CD4-positive, alpha-beta memory T cell (primary cell): Measurements from ENCODE around the gene ATP13A5. TPM values are rescaled to one million over a fixed set of nuclear protein-coding genes. Genes with fewer than 3 reads are reported as not detected.

Experiments
- CTCF ChIA-PET: fragments of 350-600 bp; sonication (Branson Sonifier 250); formaldehyde crosslinking; loops from one replicate; lab custom pipeline; 2021; ENCODE audit warnings: inconsistent platforms; ENCODE audit not compliant: partially characterized antibody; lab: Charles Lee
- POLR2A ChIA-PET: fragments of 350-600 bp; sonication (Branson Sonifier 250); formaldehyde crosslinking; loops from one replicate; lab custom pipeline; 2021; ENCODE audit not compliant: partially characterized antibody; lab: Charles Lee
- DNase-seq, 5 donors: peaks; one replicate each; pipeline versions ENCODE4 v3.0.0 to v3.0.0-alpha.2; 2020 to 2022; ENCODE audit warnings: mixed read lengths in 1 of 5
- H3K27ac ChIP-seq: one replicate; pipeline ENCODE4 v1.7.0; 2013; ENCODE audit warnings: low read depth, low read length
- H3K27me3 ChIP-seq: 2 replicates; pipeline ENCODE4 v1.7.0; 2013; ENCODE audit warnings: mild to moderate bottlenecking, low read length, moderate library complexity; ENCODE audit not compliant: insufficient read depth
- H3K36me3 ChIP-seq: 2 replicates; pipeline ENCODE4 v1.7.0; 2013; ENCODE audit warnings: mild to moderate bottlenecking, low read length, moderate library complexity; ENCODE audit not compliant: insufficient read depth
- H3K4me1 ChIP-seq: 2 replicates; pipeline ENCODE4 v1.7.0; 2013; ENCODE audit warnings: mild to moderate bottlenecking, low read length, moderate library complexity; ENCODE audit not compliant: insufficient read depth
- H3K4me3 ChIP-seq, 2 donors: one replicate each; pipeline ENCODE4 v1.7.0; 2013; ENCODE audit warnings: low read length in 2 of 2, mild to moderate bottlenecking in 1 of 2
- H3K9me3 ChIP-seq, 2 donors: one replicate each; pipeline ENCODE4 v1.7.0; 2013; ENCODE audit warnings: low read length in 2 of 2, control low read depth in 1 of 2; ENCODE audit not compliant: control insufficient read depth in 1 of 2
- H3K27ac Mint-ChIP-seq, 7 donors: one replicate each; pipeline ENCODE4 v1.8.0; 2020 to 2021; ENCODE audit warnings: mixed read lengths in 7 of 7, mild to moderate bottlenecking in 6 of 7, inconsistent platforms in 3 of 7, moderate library complexity in 3 of 7
- H3K27me3 Mint-ChIP-seq, 2 donors: one replicate each; pipeline ENCODE4 v1.8.0; 2020 to 2021; ENCODE audit warnings: mixed read lengths in 2 of 2
- H3K36me3 Mint-ChIP-seq, 2 donors: one replicate each; pipeline ENCODE4 v1.8.0; 2020 to 2021; ENCODE audit warnings: mixed read lengths in 2 of 2, inconsistent platforms in 1 of 2, mild to moderate bottlenecking in 1 of 2
- H3K4me1 Mint-ChIP-seq, 4 donors: one replicate each; pipeline ENCODE4 v1.8.0; 2020 to 2021; ENCODE audit warnings: mixed read lengths in 4 of 4, mild to moderate bottlenecking in 1 of 4
- H3K4me3 Mint-ChIP-seq, 8 donors: one replicate each; pipeline ENCODE4 v1.8.0; 2020 to 2021; ENCODE audit warnings: mixed read lengths in 8 of 8, mild to moderate bottlenecking in 7 of 8, moderate library complexity in 6 of 8, inconsistent platforms in 3 of 8
- H3K9me3 Mint-ChIP-seq, 8 donors: one replicate each; pipeline ENCODE4 v1.8.0; 2020 to 2021; ENCODE audit warnings: mixed read lengths in 8 of 8, mild to moderate bottlenecking in 5 of 8, inconsistent platforms in 3 of 8, moderate library complexity in 1 of 8
- intact Hi-C: fragments of 100-400 bp; cut with micrococcal nuclease; formaldehyde crosslinking; loops from one replicate; pipeline ENCODE4 v1.15.1; 2023
- polyA plus RNA-seq, 2 donors: library from polyadenylated mRNA; unstranded; fragments of 300-500 nt; fragmentation: Illumina TruSeq; gene quantifications; one replicate each; pipeline ENCODE4 v1.2.3, GENCODE V29; 2021
- total RNA-seq, 2 experiments: library from RNA; stranded (reverse); gene quantifications; one replicate each; pipeline ENCODE4 v1.2.3, GENCODE V29; 2021

Gene ATP13A5
- total and polyA plus RNA-seq, 4 experiments from 2014 or later, result not detected

- no peak overlapping the region for H3K27ac Mint-ChIP-seq
- no peak for DNase-seq
- Histone ChIP-seq H3K4me1 (no peaks in the 10 kb centered on the region), H3K9me3 (no peaks in the 10 kb centered on the region), H3K4me3 (no peak overlapping the region), H3K36me3 (no peaks in the 10 kb centered on the region), H3K27ac (no peak overlapping the region), H3K27me3 (no peaks in the 10 kb centered on the region)
- peaks cover 0 to 4% (median 0%) of the 10 kb centered on the region in 8 donors for H3K9me3 Mint-ChIP-seq
- CTCF ChIA-PET, result no interaction called here
- H3K4me1 Mint-ChIP-seq, result no peaks in the 10 kb centered on the region
- H3K27me3 Mint-ChIP-seq, result peaks cover 6 to 13% of the 10 kb centered on the region in 2 donors
- intact Hi-C loops, result no loop called here
- H3K4me3 Mint-ChIP-seq, result no peak overlapping the region
- POLR2A ChIA-PET, result no interaction called here
- H3K36me3 Mint-ChIP-seq, result no peaks in the 10 kb centered on the region
Observed at GRCh38 chr3:193228206-193228605, 150.3 kb downstream of the ATP13A5 start.

- H3K36me3 ChIP-seq, result no peaks in the 10 kb centered on the region
- ChIA-PET CTCF (no interaction called here), POLR2A (no interaction called here)
- Mint-ChIP-seq H3K27ac (no peak overlapping the region), H3K4me3 (no peak overlapping the region), H3K4me1 (no peaks in the 10 kb centered on the region), H3K36me3 (no peaks in the 10 kb centered on the region), H3K9me3 (peaks cover 0 to 4% (median 0%) of the 10 kb centered on the region in 8 donors), H3K27me3 (peaks cover 6 to 13% of the 10 kb centered on the region in 2 donors)
- no peak overlapping the region for H3K27ac ChIP-seq
- intact Hi-C loops, result no loop called here
- H3K9me3 ChIP-seq, result no peaks in the 10 kb centered on the region
- no peaks in the 10 kb centered on the region for H3K4me1 ChIP-seq
- no peak for DNase-seq
- no peak overlapping the region for H3K4me3 ChIP-seq
- no peaks in the 10 kb centered on the region for H3K27me3 ChIP-seq
Observed at GRCh38 chr3:193225302-193226125, 153.0 kb downstream of the ATP13A5 start.

Other genes with a start within 250 kb of the ATP13A5 start
- gene PLAAT1, start 137.5 kb downstream of the ATP13A5 start, total RNA-seq, result not detected
- gene PLAAT1, start 137.5 kb downstream of the ATP13A5 start, polyA plus RNA-seq, result not detected
- gene ATP13A4, start 176.1 kb upstream of the ATP13A5 start, total RNA-seq, result 1 to 10 TPM; 2.3 to 3.0 TPM
- gene ATP13A4, start 176.1 kb upstream of the ATP13A5 start, polyA plus RNA-seq, result under 1 TPM in 1 of 2 donors, not detected in 1; 0.25 TPM
- gene OPA1, start 214.5 kb upstream of the ATP13A5 start, total RNA-seq, result 10 to 100 TPM; 51.5 to 59.8 TPM
- gene OPA1, start 214.5 kb upstream of the ATP13A5 start, polyA plus RNA-seq, result 10 to 100 TPM; 19.8 to 28.3 TPM